DOHH2 (cell line): ENCODE data around the gene CEP112.

ENCODE experiments used
- H3F3A ChIP-seq: fragments of 200-600 bp; sonication (generic), shearing (Covaris generic); 2 replicates; pipeline ENCODE4 v1.6.0; 2016; ENCODE audit warnings: antibody characterized with exemption, mild to moderate bottlenecking; ENCODE audit not compliant: control insufficient read depth, insufficient read depth
- H3K27ac ChIP-seq: fragments of 200-600 bp; sonication (generic); 2 replicates; pipeline ENCODE4 v1.5.1; 2014; ENCODE audit warnings: low read depth, mild to moderate bottlenecking, low read length, moderate library complexity
- H3K27me3 ChIP-seq: fragments of 200-600 bp; sonication (generic); 2 replicates; pipeline ENCODE4 v1.6.1; 2014; ENCODE audit warnings: mild to moderate bottlenecking, low read length, mixed read lengths; ENCODE audit not compliant: control insufficient read depth
- H3K36me3 ChIP-seq: fragments of 200-600 bp; sonication (generic); 2 replicates; pipeline ENCODE4 v1.6.1; 2014; ENCODE audit warnings: mild to moderate bottlenecking, low read length, moderate library complexity, mixed read lengths; ENCODE audit not compliant: control insufficient read depth
- H3K4me1 ChIP-seq: fragments of 200-600 bp; sonication (generic); 2 replicates; pipeline ENCODE4 v1.6.1; 2014; ENCODE audit warnings: mild to moderate bottlenecking, low read length, mixed read lengths; ENCODE audit not compliant: control insufficient read depth
- H3K4me2 ChIP-seq: fragments of 200-600 bp; sonication (generic); 2 replicates; pipeline ENCODE4 v1.6.0; 2014; ENCODE audit warnings: mild to moderate bottlenecking, low read length, moderate library complexity
- H3K4me3 ChIP-seq: fragments of 200-600 bp; sonication (generic); 2 replicates; pipeline ENCODE4 v1.5.1; 2014; ENCODE audit warnings: mild to moderate bottlenecking, low read length, mixed read lengths
- H3K79me2 ChIP-seq: fragments of 200-600 bp; sonication (generic); 2 replicates; pipeline ENCODE4 v1.6.1; 2014; ENCODE audit warnings: mild to moderate bottlenecking, low read length, mixed read lengths; ENCODE audit not compliant: control insufficient read depth
- H3K9me2 ChIP-seq: fragments of 200-600 bp; sonication (generic); replicated peaks from 2 replicates; pipeline ENCODE4 v1.6.1; 2014; ENCODE audit warnings: mild to moderate bottlenecking, low read length, mixed read lengths; ENCODE audit not compliant: control insufficient read depth
- H3K9me3 ChIP-seq: fragments of 200-600 bp; sonication (generic); 2 replicates; pipeline ENCODE4 v1.6.1; 2014; ENCODE audit warnings: antibody characterized with exemption, low read length, mixed read lengths; ENCODE audit not compliant: control insufficient read depth, insufficient read depth
- H4K20me1 ChIP-seq: fragments of 200-600 bp; sonication (generic); 2 replicates; pipeline ENCODE4 v1.6.0; 2014; ENCODE audit warnings: low read depth, mild to moderate bottlenecking, antibody characterized with exemption, low read length, moderate library complexity; ENCODE audit not compliant: control insufficient read depth, insufficient read depth
- EZH2phosphoT487 ChIP-seq: fragments of 200-600 bp; sonication (generic); IDR thresholded peaks from 2 replicates; pipeline ENCODE4 v1.6.1; 2017; ENCODE audit warnings: borderline replicate concordance, mild to moderate bottlenecking, antibody characterized with exemption, low read length, moderate library complexity, mixed read lengths
- TF ChIP-seq, protein P1 (sequence below): fragments of 200-600 bp; sonication (generic); IDR thresholded peaks from one replicate; pipeline ENCODE4 v1.5.1; 2014; ENCODE audit warnings: antibody characterized with exemption, mild to moderate bottlenecking, low read depth, low read length; ENCODE audit not compliant: poor library complexity, severe bottlenecking

Gene CEP112

DNA sequence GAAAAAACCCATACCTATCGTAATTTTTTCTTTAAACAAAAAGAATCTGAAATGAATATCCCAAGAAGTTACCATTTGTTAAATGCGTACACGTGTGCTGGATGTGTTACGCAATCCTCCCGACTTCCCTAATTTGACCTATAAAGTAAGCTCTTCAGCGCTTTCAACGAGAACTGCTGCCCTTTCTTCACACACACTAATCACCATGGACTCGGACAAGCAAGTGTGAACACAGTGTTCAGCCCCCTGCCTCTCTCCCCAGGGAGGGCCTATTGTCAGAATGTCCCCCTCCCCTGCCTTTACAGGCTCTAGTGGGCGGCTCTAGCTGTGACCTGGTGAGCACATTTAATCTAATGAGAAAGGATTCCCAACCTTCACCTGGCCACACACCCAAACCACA, 216.1 kb downstream of the CEP112 start:
- H3K27me3 ChIP-seq = no peaks in the 10 kb centered on the region
- no peaks in the 10 kb centered on the region for H3K9me2 ChIP-seq
- H3K4me2 ChIP-seq = no peak overlapping the region
- H3K4me3 ChIP-seq = no peak overlapping the region
- peaks cover 11% of the 10 kb centered on the region for H3F3A ChIP-seq
- no peaks in the 10 kb centered on the region for H3K79me2 ChIP-seq
- no peaks in the 10 kb centered on the region for H4K20me1 ChIP-seq
- H3K27ac ChIP-seq = no peak overlapping the region
- peaks cover 11% of the 10 kb centered on the region for H3K9me3 ChIP-seq
- TF ChIP-seq, protein P1, sequence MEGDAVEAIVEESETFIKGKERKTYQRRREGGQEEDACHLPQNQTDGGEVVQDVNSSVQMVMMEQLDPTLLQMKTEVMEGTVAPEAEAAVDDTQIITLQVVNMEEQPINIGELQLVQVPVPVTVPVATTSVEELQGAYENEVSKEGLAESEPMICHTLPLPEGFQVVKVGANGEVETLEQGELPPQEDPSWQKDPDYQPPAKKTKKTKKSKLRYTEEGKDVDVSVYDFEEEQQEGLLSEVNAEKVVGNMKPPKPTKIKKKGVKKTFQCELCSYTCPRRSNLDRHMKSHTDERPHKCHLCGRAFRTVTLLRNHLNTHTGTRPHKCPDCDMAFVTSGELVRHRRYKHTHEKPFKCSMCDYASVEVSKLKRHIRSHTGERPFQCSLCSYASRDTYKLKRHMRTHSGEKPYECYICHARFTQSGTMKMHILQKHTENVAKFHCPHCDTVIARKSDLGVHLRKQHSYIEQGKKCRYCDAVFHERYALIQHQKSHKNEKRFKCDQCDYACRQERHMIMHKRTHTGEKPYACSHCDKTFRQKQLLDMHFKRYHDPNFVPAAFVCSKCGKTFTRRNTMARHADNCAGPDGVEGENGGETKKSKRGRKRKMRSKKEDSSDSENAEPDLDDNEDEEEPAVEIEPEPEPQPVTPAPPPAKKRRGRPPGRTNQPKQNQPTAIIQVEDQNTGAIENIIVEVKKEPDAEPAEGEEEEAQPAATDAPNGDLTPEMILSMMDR = no peak
- no peak for TF ChIP-seq EZH2phosphoT487
- H3K36me3 ChIP-seq = no peaks in the 10 kb centered on the region
- H3K4me1 ChIP-seq = peaks cover 9% of the 10 kb centered on the region

DNA sequence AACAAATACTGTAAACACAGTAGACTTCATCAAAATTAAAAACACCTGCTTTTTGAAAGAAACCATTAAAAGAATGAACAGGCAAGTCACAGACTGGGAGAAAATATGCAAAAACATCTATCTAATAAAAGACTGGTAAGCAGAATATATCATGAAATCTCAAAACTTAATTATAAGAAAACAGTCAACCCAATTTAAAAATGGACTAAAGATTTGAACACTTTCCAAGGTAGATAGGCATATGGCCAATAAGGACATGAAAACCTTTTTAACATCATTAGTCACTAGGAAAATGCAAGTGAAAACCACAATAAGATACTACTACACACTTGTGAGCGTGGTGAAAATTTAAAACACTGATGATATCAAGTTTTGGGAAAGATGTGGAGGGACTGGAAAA, 218.7 kb downstream of the CEP112 start:
- no peak overlapping the region for H3K4me2 ChIP-seq
- H3K27me3 ChIP-seq = no peaks in the 10 kb centered on the region
- H3F3A ChIP-seq = peaks cover 27% of the 10 kb centered on the region
- peaks cover 26% of the 10 kb centered on the region for H3K9me3 ChIP-seq
- H3K4me1 ChIP-seq = peaks cover 2% of the 10 kb centered on the region
- H3K9me2 ChIP-seq = no peaks in the 10 kb centered on the region
- TF ChIP-seq, protein P1 = no peak
- no peak for TF ChIP-seq EZH2phosphoT487
- H3K4me3 ChIP-seq = no peak overlapping the region
- no peaks in the 10 kb centered on the region for H4K20me1 ChIP-seq
- no peaks in the 10 kb centered on the region for H3K36me3 ChIP-seq
- H3K27ac ChIP-seq = no peak overlapping the region
- H3K79me2 ChIP-seq = no peaks in the 10 kb centered on the region

DNA sequence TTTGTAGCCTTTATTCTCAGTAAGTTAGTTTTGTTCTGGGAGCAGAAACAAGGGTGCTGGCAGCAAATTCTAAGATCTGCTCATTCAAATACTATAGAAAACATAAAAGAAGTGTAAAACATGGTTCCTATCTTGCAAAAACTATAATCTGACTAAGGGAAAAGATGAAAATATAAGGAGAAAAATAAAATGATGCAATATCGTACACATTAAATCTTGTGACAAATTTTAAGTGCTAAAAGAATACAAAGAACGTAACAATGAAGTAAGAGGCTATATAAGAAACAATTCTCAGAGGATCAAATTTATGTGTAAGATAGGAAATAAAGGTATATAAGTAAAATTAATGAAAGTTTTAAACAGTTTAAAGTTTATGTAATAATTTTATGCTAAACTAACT, 224.6 kb downstream of the CEP112 start:
- Histone ChIP-seq H3K4me2 (no peak overlapping the region), H3K9me2 (no peaks in the 10 kb centered on the region)

More for the DNA sequence above, 224.6 kb downstream of the CEP112 start:
- Histone ChIP-seq H3K4me3 (no peak overlapping the region), H3K4me1 (no peaks in the 10 kb centered on the region), H3K79me2 (no peaks in the 10 kb centered on the region), H3K27ac (no peak overlapping the region), H3F3A (peaks cover 27% of the 10 kb centered on the region), H3K36me3 (no peaks in the 10 kb centered on the region), H3K9me3 (peaks cover 26% of the 10 kb centered on the region), H3K27me3 (no peaks in the 10 kb centered on the region), H4K20me1 (no peaks in the 10 kb centered on the region)
- no peak for TF ChIP-seq EZH2phosphoT487
- TF ChIP-seq, protein P1 = no peak
